Measurements from ENCODE around the gene LRRC61.
A peak's percentile ranks its signal among the peaks of the same experiment; 100 is the strongest.

LRRC61 gene

DNA sequence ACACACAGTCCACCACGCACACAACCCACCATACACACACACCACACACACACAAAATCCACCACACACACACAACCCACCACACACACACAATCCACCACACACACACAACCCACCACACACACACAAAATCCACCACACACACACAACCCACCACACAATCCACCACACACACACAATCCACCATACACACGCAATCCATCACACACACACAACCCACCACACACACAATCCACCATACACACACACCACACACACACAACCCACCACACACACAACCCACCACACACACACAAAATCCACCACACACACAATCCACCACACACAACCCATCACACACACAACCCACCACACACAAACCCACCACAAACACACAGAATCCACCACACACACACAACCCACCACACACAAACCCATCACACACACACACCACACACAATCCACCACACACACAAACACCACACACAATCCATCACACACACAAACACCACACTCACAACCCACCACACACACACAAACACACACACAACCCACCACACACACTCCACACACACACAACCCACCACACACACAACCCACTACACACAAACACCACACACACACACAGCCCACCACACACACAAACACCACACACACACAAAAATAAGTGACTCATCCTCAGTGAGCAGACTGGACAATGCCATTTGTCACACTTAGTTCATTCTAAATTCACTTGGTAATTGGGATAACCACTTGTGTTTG is 36.6 kb downstream of the LRRC61 start (continued):
- TF ChIP-seq WT1 (tag by site-specific recombination; IDR thresholded peaks at IDR 0.05) (peak; percentile 97), SALL2 (tag by site-specific recombination; IDR thresholded peaks at IDR 0.05; ENCODE audit: borderline replicate concordance) (no peak), ZNF16 (tag by site-specific recombination; IDR thresholded peaks at IDR 0.05; ENCODE audit: low read depth) (no peak; the same call in 1 of the 2 replicates), SP2 (tag by site-specific recombination; IDR thresholded peaks at IDR 0.05) (no peak), ZNF274 (IDR thresholded peaks at IDR 0.05; ENCODE audit: low read length) (no peak), ZNF274 (tag by site-specific recombination; IDR thresholded peaks at IDR 0.05; ENCODE audit: borderline replicate concordance) (no peak), ZNF169 (tag by site-specific recombination; IDR thresholded peaks at IDR 0.05) (no peak), ZNF114 (tag by site-specific recombination; IDR thresholded peaks at IDR 0.05) (no peak), ZNF132 (tag by site-specific recombination; IDR thresholded peaks at IDR 0.05; ENCODE audit: borderline replicate concordance) (no peak), ZNF121 (tag by site-specific recombination; IDR thresholded peaks at IDR 0.05) (no peak), ZNF830 (tag by site-specific recombination; IDR thresholded peaks at IDR 0.05; ENCODE audit: low read depth) (no peak), GLI4 (tag by site-specific recombination; IDR thresholded peaks at IDR 0.05) (0 out of 2 replicates have a peak, but pooled peaks have one; percentile 59), ZNF157 (tag by site-specific recombination; IDR thresholded peaks at IDR 0.05) (peak; percentile 49; the same call in 1 of the 2 replicates), ZBTB20 (tag by site-specific recombination; IDR thresholded peaks at IDR 0.05) (no peak), ZNF416 (tag by site-specific recombination; IDR thresholded peaks at IDR 0.05) (no peak), ZFHX2 (tag by site-specific recombination; conservative IDR thresholded peaks at IDR 0.05) (peak; percentile 58; the same call in 1 of the 2 replicates)
- TF ChIP-seq, protein P1, sequence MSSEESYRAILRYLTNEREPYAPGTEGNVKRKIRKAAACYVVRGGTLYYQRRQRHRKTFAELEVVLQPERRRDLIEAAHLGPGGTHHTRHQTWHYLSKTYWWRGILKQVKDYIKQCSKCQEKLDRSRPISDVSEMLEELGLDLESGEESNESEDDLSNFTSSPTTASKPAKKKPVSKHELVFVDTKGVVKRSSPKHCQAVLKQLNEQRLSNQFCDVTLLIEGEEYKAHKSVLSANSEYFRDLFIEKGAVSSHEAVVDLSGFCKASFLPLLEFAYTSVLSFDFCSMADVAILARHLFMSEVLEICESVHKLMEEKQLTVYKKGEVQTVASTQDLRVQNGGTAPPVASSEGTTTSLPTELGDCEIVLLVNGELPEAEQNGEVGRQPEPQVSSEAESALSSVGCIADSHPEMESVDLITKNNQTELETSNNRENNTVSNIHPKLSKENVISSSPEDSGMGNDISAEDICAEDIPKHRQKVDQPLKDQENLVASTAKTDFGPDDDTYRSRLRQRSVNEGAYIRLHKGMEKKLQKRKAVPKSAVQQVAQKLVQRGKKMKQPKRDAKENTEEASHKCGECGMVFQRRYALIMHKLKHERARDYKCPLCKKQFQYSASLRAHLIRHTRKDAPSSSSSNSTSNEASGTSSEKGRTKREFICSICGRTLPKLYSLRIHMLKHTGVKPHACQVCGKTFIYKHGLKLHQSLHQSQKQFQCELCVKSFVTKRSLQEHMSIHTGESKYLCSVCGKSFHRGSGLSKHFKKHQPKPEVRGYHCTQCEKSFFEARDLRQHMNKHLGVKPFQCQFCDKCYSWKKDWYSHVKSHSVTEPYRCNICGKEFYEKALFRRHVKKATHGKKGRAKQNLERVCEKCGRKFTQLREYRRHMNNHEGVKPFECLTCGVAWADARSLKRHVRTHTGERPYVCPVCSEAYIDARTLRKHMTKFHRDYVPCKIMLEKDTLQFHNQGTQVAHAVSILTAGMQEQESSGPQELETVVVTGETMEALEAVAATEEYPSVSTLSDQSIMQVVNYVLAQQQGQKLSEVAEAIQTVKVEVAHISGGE (tag by site-specific recombination; conservative IDR thresholded peaks at IDR 0.05; ENCODE audit: low read depth) = no peak; the same call in 1 of the 2 replicates
- TF ChIP-seq, protein P2, sequence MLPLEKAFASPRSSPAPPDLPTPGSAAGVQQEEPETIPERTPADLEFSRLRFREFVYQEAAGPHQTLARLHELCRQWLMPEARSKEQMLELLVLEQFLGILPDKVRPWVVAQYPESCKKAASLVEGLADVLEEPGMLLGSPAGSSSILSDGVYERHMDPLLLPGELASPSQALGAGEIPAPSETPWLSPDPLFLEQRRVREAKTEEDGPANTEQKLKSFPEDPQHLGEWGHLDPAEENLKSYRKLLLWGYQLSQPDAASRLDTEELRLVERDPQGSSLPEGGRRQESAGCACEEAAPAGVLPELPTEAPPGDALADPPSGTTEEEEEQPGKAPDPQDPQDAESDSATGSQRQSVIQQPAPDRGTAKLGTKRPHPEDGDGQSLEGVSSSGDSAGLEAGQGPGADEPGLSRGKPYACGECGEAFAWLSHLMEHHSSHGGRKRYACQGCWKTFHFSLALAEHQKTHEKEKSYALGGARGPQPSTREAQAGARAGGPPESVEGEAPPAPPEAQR (tag by site-specific recombination; IDR thresholded peaks at IDR 0.05) = 0 out of 2 replicates have a peak, but pooled peaks have one; percentile 50
- TF ChIP-seq, protein P3, sequence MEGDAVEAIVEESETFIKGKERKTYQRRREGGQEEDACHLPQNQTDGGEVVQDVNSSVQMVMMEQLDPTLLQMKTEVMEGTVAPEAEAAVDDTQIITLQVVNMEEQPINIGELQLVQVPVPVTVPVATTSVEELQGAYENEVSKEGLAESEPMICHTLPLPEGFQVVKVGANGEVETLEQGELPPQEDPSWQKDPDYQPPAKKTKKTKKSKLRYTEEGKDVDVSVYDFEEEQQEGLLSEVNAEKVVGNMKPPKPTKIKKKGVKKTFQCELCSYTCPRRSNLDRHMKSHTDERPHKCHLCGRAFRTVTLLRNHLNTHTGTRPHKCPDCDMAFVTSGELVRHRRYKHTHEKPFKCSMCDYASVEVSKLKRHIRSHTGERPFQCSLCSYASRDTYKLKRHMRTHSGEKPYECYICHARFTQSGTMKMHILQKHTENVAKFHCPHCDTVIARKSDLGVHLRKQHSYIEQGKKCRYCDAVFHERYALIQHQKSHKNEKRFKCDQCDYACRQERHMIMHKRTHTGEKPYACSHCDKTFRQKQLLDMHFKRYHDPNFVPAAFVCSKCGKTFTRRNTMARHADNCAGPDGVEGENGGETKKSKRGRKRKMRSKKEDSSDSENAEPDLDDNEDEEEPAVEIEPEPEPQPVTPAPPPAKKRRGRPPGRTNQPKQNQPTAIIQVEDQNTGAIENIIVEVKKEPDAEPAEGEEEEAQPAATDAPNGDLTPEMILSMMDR (tag by site-specific recombination; IDR thresholded peaks at IDR 0.05) = no peak
- TF ChIP-seq, protein P4, sequence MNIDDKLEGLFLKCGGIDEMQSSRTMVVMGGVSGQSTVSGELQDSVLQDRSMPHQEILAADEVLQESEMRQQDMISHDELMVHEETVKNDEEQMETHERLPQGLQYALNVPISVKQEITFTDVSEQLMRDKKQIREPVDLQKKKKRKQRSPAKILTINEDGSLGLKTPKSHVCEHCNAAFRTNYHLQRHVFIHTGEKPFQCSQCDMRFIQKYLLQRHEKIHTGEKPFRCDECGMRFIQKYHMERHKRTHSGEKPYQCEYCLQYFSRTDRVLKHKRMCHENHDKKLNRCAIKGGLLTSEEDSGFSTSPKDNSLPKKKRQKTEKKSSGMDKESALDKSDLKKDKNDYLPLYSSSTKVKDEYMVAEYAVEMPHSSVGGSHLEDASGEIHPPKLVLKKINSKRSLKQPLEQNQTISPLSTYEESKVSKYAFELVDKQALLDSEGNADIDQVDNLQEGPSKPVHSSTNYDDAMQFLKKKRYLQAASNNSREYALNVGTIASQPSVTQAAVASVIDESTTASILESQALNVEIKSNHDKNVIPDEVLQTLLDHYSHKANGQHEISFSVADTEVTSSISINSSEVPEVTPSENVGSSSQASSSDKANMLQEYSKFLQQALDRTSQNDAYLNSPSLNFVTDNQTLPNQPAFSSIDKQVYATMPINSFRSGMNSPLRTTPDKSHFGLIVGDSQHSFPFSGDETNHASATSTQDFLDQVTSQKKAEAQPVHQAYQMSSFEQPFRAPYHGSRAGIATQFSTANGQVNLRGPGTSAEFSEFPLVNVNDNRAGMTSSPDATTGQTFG (tag by site-specific recombination; IDR thresholded peaks at IDR 0.05; ENCODE audit: borderline replicate concordance) = no peak
- TF ChIP-seq, protein P5, sequence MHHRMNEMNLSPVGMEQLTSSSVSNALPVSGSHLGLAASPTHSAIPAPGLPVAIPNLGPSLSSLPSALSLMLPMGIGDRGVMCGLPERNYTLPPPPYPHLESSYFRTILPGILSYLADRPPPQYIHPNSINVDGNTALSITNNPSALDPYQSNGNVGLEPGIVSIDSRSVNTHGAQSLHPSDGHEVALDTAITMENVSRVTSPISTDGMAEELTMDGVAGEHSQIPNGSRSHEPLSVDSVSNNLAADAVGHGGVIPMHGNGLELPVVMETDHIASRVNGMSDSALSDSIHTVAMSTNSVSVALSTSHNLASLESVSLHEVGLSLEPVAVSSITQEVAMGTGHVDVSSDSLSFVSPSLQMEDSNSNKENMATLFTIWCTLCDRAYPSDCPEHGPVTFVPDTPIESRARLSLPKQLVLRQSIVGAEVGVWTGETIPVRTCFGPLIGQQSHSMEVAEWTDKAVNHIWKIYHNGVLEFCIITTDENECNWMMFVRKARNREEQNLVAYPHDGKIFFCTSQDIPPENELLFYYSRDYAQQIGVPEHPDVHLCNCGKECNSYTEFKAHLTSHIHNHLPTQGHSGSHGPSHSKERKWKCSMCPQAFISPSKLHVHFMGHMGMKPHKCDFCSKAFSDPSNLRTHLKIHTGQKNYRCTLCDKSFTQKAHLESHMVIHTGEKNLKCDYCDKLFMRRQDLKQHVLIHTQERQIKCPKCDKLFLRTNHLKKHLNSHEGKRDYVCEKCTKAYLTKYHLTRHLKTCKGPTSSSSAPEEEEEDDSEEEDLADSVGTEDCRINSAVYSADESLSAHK (tag by site-specific recombination; IDR thresholded peaks at IDR 0.05) = peak; percentile 68; the same call in 1 of the 2 replicates
- TF ChIP-seq, protein P6, sequence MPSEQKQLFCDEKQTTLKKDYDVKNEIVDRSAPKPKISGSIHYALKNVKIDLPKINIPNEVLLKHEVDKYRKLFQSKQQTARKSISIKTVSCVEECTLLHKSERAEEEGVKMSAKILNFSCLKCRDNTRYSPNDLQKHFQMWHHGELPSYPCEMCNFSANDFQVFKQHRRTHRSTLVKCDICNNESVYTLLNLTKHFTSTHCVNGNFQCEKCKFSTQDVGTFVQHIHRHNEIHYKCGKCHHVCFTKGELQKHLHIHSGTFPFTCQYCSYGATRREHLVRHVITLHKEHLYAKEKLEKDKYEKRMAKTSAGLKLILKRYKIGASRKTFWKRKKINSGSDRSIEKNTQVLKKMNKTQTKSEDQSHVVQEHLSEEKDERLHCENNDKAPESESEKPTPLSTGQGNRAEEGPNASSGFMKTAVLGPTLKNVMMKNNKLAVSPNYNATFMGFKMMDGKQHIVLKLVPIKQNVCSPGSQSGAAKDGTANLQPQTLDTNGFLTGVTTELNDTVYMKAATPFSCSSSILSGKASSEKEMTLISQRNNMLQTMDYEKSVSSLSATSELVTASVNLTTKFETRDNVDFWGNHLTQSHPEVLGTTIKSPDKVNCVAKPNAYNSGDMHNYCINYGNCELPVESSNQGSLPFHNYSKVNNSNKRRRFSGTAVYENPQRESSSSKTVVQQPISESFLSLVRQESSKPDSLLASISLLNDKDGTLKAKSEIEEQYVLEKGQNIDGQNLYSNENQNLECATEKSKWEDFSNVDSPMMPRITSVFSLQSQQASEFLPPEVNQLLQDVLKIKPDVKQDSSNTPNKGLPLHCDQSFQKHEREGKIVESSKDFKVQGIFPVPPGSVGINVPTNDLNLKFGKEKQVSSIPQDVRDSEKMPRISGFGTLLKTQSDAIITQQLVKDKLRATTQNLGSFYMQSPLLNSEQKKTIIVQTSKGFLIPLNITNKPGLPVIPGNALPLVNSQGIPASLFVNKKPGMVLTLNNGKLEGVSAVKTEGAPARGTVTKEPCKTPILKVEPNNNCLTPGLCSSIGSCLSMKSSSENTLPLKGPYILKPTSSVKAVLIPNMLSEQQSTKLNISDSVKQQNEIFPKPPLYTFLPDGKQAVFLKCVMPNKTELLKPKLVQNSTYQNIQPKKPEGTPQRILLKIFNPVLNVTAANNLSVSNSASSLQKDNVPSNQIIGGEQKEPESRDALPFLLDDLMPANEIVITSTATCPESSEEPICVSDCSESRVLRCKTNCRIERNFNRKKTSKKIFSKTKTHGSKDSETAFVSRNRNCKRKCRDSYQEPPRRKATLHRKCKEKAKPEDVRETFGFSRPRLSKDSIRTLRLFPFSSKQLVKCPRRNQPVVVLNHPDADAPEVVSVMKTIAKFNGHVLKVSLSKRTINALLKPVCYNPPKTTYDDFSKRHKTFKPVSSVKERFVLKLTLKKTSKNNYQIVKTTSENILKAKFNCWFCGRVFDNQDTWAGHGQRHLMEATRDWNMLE (tag by site-specific recombination; conservative IDR thresholded peaks at IDR 0.05; ENCODE audit: low read depth) = no peak
